A549 treated with CpdA at 1 μM for 4 hours (cell line): Measurements from ENCODE around the gene ADH7. TPM values are rescaled to one million over a fixed set of nuclear protein-coding genes. Genes with fewer than 3 reads are reported as not detected.

Experiments
- total RNA-seq: library from RNA; stranded (reverse); fragments of 200-300 nt; extraction: Qiagen RNA extraction; gene quantifications from 5 replicates; pipeline ENCODE4 v1.2.3, GENCODE V29; 2022; ENCODE audit warnings: low read depth

Gene ADH7
- not detected in 5 replicates for total RNA-seq

DNA sequence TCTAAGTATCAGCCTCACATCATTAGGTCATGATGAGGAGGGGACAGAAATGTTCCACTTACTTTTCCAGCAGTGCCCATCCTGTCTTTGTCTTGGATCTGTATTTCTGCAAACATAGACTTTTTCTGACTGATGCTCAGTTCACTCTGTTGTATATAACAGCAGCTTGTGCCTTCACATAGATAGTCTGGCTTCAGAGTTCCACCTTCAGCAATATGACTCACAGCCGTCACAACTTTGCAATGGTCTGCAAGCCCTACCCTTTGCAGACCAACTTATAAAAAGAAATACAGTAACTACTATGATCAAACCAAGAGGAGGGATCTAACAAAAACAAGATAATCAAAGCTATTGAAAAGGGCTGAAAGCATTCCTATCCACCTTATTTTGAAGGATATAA lies at the start of gene ADH7:
ADH7 (minus strand) TSS at position 189 of the 400 bp plus-strand sequence; CDS start at position 80, 109 bp downstream.

Other genes starting within 250 kb of the ADH7 start
- not detected in 5 replicates for gene ADH6, start 216.1 kb downstream of the ADH7 start, total RNA-seq
- not detected in 5 replicates for gene ADH1A, start 144.4 kb downstream of the ADH7 start, total RNA-seq
- not detected in 5 replicates for gene ADH1B, start 113.9 kb downstream of the ADH7 start, total RNA-seq
- not detected in 5 replicates for gene ADH1C, start 82.6 kb downstream of the ADH7 start, total RNA-seq
- not detected in 5 replicates for gene C4orf17, start 75.7 kb upstream of the ADH7 start, total RNA-seq
- gene TRMT10A, start 128.7 kb upstream of the ADH7 start, total RNA-seq: 4.1 to 6.6 TPM (median 4.7 TPM) in 5 replicates
- 0.06 TPM in 1 of 5 replicates, not detected in the others for gene MTTP, start 139.5 kb upstream of the ADH7 start, total RNA-seq
- gene C4orf54, start 222.5 kb upstream of the ADH7 start, total RNA-seq: not detected in 5 replicates